H1 (cell line): Measurements from ENCODE around the gene ADGRL2. TPM values are rescaled to one million over a fixed set of nuclear protein-coding genes. Genes with fewer than 3 reads are reported as not detected.

Experiments used
- GABPA ChIP-seq: IDR thresholded peaks from 2 replicates; pipeline ENCODE4 v1.6.1; 2011; ENCODE audit warnings: mild to moderate bottlenecking, low read length, moderate library complexity, borderline replicate concordance; ENCODE audit not compliant: insufficient read depth
- NANOG ChIP-seq: IDR thresholded peaks from 2 replicates; pipeline ENCODE4 v1.6.1; 2011; ENCODE audit warnings: low read length, low read depth, mild to moderate bottlenecking, inconsistent platforms; ENCODE audit not compliant: insufficient read depth, poor library complexity, severe bottlenecking
- USF2 ChIP-seq: IDR thresholded peaks from 2 replicates; pipeline ENCODE4 v1.6.1; 2011; ENCODE audit warnings: low read length, improper control_type of control experiment
- polyA plus RNA-seq, 7 experiments: library from polyadenylated mRNA; depleted of rRNA in 3 of 7; stranded (reverse) in 5 of 7; unstranded in 2 of 7; fragments of >200 nt in 5 of 7; fragments of 200-250 nt in 2 of 7; gene quantifications; 1 replicate in 5 of 7; 2 replicates in 1 of 7; 4 replicates in 1 of 7; pipeline versions ENCODE4 v1.2.1 to v1.2.3, GENCODE V29; 2011 to 2013; ENCODE audit warnings: missing spikeins in 2 of 7, mixed read lengths in 2 of 7
- total RNA-seq: library from RNA; stranded (reverse); fragmentation: NEBNext Ultra II Directional; extraction: Animal tissue kit (Norgen Biotek cat#: 25700); gene quantifications from 2 replicates; pipeline ENCODE4 v1.2.1, GENCODE V29; 2021
- TF ChIP-seq, protein P1 (sequence below): fragments of 300-600 bp; sonication (generic); IDR thresholded peaks from 2 replicates; pipeline ENCODE4 v1.7.1; 2012; ENCODE audit warnings: low read length, moderate library complexity, mild to moderate bottlenecking, inconsistent platforms; ENCODE audit not compliant: insufficient replicate concordance

The ADGRL2 gene
- total and polyA plus RNA-seq, 2 of the 8 experiments (the other 6 are each of a cell fraction or from before 2014, with no cell fraction given), result 113 to 124 TPM

DNA sequence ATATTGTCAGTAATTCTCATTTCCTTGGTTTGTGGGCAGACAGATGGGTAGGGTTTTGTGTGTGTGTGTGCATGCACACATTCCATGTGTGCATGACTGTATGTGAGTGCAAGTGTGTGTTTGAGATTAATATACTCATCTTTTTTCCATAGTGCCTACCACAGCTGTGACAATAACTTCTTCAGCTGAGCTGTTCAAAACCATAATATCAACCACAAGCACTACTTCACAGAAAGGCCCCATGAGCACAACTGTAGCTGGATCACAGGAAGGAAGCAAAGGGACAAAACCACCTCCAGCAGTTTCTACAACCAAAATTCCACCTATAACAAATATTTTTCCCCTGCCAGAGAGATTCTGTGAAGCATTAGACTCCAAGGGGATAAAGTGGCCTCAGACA lies 149.3 kb downstream of the ADGRL2 start (continued):
- TF ChIP-seq, protein P1, sequence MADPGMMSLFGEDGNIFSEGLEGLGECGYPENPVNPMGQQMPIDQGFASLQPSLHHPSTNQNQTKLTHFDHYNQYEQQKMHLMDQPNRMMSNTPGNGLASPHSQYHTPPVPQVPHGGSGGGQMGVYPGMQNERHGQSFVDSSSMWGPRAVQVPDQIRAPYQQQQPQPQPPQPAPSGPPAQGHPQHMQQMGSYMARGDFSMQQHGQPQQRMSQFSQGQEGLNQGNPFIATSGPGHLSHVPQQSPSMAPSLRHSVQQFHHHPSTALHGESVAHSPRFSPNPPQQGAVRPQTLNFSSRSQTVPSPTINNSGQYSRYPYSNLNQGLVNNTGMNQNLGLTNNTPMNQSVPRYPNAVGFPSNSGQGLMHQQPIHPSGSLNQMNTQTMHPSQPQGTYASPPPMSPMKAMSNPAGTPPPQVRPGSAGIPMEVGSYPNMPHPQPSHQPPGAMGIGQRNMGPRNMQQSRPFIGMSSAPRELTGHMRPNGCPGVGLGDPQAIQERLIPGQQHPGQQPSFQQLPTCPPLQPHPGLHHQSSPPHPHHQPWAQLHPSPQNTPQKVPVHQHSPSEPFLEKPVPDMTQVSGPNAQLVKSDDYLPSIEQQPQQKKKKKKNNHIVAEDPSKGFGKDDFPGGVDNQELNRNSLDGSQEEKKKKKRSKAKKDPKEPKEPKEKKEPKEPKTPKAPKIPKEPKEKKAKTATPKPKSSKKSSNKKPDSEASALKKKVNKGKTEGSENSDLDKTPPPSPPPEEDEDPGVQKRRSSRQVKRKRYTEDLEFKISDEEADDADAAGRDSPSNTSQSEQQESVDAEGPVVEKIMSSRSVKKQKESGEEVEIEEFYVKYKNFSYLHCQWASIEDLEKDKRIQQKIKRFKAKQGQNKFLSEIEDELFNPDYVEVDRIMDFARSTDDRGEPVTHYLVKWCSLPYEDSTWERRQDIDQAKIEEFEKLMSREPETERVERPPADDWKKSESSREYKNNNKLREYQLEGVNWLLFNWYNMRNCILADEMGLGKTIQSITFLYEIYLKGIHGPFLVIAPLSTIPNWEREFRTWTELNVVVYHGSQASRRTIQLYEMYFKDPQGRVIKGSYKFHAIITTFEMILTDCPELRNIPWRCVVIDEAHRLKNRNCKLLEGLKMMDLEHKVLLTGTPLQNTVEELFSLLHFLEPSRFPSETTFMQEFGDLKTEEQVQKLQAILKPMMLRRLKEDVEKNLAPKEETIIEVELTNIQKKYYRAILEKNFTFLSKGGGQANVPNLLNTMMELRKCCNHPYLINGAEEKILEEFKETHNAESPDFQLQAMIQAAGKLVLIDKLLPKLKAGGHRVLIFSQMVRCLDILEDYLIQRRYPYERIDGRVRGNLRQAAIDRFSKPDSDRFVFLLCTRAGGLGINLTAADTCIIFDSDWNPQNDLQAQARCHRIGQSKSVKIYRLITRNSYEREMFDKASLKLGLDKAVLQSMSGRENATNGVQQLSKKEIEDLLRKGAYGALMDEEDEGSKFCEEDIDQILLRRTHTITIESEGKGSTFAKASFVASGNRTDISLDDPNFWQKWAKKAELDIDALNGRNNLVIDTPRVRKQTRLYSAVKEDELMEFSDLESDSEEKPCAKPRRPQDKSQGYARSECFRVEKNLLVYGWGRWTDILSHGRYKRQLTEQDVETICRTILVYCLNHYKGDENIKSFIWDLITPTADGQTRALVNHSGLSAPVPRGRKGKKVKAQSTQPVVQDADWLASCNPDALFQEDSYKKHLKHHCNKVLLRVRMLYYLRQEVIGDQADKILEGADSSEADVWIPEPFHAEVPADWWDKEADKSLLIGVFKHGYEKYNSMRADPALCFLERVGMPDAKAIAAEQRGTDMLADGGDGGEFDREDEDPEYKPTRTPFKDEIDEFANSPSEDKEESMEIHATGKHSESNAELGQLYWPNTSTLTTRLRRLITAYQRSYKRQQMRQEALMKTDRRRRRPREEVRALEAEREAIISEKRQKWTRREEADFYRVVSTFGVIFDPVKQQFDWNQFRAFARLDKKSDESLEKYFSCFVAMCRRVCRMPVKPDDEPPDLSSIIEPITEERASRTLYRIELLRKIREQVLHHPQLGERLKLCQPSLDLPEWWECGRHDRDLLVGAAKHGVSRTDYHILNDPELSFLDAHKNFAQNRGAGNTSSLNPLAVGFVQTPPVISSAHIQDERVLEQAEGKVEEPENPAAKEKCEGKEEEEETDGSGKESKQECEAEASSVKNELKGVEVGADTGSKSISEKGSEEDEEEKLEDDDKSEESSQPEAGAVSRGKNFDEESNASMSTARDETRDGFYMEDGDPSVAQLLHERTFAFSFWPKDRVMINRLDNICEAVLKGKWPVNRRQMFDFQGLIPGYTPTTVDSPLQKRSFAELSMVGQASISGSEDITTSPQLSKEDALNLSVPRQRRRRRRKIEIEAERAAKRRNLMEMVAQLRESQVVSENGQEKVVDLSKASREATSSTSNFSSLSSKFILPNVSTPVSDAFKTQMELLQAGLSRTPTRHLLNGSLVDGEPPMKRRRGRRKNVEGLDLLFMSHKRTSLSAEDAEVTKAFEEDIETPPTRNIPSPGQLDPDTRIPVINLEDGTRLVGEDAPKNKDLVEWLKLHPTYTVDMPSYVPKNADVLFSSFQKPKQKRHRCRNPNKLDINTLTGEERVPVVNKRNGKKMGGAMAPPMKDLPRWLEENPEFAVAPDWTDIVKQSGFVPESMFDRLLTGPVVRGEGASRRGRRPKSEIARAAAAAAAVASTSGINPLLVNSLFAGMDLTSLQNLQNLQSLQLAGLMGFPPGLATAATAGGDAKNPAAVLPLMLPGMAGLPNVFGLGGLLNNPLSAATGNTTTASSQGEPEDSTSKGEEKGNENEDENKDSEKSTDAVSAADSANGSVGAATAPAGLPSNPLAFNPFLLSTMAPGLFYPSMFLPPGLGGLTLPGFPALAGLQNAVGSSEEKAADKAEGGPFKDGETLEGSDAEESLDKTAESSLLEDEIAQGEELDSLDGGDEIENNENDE, result no peak
- no peak for TF ChIP-seq GABPA
- no peak for TF ChIP-seq NANOG
- no peak for TF ChIP-seq USF2
